ENCODE results near the gene TMCO2.

GRCh38 chr1:40232444-40232843, 15.3 kb upstream of the TMCO2 start:
- TF ChIP-seq EZH2 (IDR thresholded peaks at IDR 0.05; ENCODE audit: borderline replicate concordance, low read depth, low read length, severe bottlenecking) (no peak), CTCF (IDR thresholded peaks at IDR 0.05; ENCODE audit: borderline replicate concordance, extremely low read depth, low read length, poor library complexity, severe bottlenecking) (no peak)
